ENCODE measurements around the gene CERK.
"Not testable (repeated sequence)": the region's sequence is repeated elsewhere in the genome, so short reads cannot be mapped to it uniquely, and the experiment has no call there.

The CERK gene

DNA sequence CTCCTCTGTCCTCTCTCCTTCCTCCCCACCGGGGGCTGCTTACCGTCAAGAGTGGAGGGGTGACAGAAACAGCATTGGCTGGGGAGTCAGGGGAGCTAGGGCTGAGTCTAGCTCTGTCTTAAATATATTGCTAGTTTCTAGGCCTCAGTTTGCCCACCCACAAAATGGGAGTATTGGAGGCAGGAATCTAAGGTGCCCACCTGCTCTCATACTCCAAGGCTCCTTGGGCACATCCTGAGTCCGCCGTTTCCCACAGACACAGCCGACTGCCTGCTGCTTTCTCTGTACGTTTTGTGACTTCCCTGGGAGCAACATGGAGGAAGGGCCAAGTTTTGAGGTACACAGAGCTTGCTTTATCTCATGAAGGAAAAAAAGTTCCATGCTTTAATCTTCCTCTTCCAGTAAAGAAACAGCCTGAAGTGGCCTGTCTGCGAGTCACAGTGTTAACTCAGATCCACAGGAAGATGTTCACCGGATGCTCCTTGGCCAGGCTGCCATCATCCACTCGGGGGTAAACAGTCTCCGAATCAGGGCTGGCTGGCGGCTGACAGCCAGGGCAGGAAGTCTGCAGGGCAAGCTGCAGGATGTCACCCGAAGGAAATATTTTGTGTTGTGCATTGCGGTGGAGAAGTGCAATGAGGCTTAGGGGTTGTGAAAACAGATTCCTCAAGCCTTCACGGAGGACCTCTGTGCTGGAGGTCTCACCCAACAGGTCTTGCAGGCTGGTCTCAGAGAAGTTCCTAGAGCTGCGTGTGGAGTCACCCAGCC, 11.0 kb upstream of the CERK start:
- DNase-seq, result no peak

DNA sequence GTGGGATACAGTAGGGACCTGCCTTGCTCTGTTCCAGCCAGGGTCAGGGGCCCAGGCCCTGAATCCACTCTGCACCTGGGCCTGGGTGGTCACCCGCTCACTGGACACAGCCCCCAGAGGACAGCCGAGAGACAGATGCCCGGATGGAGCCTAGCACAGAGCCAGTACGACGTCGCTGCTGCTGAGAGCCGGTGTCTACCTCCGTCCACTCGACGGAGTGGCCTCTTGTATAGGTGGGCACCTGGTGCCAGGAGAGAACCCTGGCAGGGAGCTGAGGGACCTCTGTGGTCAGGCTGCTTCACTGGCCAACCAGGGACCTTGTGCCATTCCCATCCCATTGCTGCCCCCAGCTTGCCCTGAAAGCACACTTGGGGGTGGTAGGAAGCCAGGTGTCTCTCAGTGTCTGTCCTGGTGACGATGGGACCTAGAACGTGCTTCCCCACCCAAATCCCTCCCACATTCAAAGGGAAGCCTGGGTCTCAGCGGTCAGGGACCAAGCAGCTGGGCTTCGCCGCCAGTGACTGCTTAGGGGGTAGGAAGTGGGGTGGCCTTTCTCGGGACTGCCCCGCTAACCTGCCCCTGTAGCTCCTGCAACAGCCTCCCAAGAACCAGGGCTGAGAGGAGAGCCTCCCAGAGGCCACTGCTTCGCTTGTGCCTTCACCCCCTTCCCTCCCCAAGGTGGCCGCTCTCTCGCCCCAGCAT, 10.3 kb upstream of the CERK start:
- no peak for DNase-seq

DNA sequence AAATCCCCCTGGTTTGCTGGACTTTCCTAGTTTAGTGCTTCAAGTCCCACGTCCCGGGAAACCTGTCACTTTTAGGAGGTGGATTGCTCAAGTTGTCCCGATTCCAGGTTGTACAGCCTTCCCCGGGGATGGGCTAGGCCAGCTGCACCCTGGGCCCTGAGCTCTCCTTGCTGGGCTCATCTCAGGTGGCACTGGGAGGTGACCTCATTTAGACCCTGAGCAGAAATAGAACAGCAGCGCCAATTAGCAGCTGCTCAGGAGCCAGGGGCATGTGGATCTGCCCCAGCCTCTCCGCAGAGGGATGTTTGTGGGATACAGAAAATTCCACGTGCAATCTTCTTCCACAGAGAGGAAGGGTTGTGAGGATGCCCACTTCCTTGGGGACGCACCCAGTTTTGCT, 9.6 kb upstream of the CERK start:
- no peak for DNase-seq

DNA sequence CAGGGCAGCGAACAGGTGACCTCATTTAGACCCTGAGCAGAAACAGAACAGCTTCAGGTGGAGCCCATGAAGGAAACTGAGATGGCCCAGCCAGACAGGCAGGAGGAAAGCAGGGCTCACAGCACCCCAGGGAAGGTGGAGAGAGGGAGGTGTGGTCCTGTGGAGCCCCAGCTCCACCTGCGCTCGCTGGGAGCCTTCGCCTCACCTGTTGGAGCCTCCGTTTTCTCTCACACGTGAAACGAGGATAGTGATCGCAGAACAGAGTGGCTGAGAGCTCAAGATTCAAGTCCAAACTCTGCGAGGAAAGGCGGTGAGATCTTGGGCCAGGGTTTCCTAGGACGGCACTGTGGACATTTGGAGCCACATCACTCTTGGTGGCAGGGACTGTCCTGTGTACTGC, 8.6 kb upstream of the CERK start:
- no peak for DNase-seq

DNA sequence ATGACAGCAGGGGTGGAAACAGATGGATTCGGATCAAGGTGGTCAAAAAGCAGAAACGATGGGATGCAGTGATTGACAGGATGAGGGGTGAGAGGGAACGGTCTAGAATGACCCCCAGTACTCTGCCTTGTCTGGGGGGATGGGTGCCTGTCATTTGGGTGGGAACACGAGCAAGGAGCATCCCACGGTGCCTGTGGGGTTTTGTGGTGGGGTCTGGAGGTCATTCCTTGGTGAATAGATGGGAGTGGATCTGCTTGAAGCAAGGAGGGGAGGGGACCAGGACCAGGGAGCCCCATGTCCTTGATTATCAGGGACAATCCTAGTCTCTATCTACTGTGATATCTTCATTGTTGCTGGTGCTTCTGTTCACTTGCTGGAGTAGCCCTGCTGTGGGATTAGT, 8.1 kb upstream of the CERK start:
- no peak for DNase-seq

DNA sequence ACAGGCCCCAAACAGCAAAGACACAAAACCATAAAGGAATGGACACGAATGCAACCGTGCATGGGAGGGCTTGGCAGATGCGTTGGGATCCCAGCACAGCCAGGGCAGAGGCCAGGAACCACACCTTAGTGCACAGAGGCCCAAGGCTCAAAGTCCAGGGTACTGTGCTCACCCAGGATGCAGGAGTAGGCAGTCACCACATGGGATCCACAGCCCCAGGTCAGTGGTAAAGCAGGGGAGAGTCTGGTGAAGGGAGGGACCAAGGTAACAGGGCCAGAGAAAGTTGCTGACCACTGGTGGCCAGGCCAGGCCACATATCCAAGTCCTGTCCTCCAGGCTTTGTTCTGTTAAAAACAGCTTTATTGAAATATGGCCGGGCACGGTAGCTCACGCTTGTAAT, 6.5 kb upstream of the CERK start:
- no peak for DNase-seq

DNA sequence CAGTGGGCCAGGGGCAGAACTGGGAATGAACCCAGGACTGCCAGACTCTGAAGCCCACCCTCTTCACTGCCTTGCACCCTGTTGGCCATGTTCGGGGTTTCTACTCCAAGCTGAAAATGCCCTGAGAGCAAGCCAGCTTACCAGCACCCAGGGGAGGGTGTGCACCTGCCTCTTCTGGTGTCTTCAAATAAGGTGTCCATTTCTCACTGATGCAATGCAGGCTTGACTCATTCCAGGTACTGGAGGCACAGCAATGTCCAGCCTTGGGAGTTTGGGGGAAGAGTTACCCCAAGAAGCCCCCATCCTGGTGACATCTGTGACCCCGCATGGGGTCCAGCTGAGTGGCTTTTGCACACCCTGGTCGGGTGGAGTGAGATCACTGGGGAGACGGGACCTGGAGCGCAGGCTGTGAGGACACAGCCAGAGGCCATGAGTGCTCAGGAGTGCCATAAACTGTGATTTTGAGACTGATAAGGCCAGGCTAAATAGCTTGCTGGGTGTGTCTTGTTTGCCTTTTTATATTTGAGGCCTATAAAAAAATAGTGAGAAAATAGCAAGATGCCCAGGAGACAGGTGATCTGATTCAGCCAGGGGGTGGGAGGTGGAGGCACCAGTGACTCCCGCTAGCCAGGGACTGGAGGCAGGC, 4.6 kb upstream of the CERK start:
- DNase-seq, result no peak

DNA sequence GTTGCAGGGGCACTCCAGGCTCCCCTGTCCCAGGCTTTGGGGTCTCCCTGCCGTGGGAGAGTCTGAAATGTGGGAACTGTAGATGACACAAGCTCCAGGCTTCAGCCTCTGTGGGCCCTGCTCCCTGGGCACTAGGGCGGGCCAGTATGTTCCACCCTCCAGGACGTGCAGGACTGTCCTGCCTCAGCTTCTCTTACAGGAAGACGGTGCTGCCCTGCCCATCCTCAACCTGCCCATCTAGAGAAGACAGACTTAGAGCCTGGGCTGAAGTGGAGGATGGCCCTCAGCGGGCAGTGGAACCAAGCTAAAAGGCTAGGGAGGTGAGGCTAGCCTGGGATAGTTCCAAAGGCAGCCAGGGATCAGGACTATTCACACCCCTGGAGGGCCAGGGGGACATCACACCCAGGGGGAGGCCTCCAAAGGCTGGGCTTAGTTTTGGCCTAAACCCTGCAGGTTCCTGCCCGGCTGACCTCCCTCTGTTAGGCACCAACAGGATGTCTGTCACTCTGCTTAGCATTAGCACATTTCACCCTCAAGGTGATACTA, 4.0 kb upstream of the CERK start:
- no peak for DNase-seq

DNA sequence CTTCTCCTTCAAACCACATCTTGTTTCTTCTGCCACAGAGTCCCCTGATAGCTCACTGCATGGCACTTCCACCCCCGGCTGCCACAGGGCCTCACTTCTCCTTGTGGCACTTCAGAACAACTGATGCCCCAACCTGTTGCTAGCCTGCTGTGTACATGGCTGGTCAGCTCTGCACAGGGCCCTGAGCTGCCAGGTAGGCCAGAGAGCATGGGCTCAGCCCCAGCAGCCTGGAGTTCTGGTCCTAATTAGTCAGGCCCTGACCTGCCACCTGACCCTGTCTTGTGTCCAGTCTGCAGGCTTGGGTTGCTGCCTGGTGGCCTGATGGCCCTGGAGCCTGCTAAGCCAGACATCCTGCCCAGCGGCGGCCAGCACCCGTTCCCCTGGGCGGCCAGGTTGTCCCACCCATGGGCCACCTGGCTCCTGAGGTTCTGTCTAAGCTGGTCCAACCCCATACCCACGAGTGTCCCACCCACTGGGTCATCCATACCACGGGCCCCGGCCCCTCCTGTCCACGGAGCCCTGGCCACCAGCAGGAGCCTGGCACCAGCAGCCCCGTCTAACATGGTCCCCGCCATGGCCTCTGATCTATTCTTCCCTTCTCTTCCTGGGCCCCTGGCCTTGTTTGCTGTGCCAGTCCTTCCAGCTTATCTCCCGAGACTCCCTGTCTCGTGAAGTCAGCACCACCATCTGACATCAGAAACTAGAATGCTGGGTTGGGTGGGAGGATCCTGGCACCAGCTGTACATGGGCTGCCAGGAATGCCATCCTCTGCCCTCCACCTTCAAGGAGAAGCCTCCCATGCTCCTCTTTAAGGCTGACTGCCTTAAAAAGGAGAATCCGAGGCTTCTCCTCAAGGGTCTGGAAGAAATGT, 3.1 kb upstream of the CERK start:
- DNase-seq, result no peak

DNA sequence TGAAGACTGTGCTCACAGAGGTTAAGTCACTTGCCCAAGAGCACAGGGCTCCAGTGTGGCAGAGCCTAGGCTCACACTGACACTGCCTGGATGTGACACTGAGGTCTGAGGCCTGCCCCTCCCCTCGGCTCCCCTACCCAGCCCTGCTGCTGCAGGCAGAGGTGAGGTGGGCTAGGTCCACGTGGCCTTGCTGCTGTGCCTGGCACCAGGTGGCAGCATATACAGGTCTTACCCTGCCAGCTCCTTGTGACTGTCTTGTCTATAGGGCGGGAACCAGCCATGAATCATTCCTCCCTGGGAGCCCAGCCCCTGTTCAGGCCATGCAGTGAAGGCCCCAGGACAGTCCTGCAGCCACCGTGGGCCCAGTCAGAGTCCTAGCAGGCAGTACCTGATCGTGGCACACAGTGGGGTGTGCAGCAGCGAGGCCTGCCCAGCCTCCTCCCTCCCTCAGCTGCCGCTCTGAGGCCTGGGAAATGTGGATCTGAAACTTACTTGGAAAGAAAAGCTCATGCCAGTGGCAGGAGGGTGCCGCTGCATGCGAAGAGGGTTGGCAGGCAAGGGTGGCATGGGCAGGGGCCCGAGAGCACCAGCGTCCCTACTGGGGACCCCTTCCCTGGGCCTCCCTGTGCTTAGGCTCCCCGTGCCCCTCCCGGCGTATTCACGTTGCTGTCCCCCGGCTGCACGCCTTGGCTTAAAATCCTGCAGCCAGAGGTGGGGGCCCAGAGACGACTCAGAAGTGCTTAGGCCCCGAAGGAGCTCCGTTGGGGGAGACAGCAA, 1.2 kb upstream of the CERK start:
- peak; percentile 35 to 62 for DNase-seq

DNA sequence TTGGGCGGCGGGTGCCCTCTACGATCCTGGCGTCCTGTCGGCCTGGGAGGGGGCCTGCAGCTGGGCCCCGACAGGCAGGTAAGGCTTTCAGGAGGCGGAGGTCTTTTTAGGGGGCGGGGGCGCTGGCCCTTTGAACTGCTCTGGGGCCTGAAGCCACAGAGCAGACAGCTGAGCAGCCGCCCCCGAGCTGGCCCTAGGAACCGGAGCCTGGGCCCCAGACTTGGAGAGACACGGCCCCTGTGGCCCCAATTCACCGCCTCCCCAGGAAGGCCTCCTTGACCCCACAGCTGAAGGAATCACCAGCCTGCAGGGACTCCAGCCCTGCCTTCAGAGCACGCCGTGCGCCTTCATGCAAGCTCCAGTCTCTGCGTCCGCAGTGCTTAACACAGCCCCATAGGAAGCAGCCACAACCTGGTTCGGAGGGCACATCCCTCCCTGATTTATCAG, 618 bp upstream of the CERK start:
- DNase-seq, result no peak

DNA sequence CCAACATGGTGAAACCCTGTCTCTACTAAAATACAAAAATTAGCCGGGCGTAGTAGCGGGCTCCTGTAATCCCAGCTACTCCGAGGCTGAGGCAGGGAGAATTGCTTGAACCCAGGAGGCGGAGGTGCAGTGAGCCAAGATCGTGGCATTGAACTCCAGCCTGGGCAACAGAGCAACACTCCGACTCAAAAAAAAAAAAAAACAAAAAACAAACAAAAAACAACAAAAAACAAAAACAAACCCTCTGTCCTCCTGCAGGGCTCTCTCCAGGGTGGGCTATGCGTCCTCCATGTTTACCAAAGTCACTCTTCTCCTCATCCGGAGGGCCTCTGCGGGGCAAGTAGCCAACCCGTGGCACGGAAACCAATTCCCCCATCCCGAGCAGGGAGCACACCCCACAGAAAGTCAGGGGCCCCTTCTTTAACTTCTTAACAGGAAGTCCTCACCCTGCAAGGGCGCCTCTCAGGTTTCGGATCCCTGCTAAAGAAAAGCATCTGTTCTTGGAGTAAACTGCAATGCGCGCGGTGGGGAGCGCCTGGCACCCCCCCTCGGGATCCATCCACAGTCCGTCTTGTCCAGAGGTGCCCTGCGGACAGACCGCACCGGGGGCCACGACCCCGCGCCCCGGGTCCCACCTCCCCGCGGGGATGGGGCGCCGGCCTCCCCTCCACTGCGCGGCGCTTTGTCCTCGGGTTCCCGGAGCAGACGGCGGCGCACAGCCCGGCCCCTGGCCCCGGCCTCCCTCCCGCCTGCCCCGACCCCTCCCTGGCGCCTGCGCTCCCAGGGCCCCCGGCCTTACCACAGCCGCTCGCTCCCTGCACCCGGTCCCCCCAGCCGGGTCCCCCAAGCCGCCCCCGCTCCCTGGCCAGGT, 712 bp downstream of the CERK start:
- DNase-seq, result no peak

DNA sequence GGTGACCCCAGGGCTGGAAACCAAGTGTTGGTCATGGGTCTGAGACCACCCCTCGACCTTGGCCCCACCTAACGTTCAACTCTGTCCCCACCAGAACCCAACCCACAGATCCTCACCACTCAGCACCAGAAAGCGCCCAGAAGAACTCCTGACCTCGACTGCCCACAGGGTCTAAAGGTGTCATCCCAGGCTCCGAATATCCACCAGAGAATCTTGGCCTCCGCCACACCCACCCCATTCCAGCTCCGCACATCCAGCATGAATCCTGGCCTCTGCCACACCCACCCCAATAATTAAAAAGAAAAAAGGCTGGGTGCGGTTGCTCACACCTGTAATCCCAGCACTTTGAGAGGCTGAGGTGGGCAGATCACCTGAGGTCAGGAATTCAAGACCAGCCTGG, 1.3 kb downstream of the CERK start:
- no peak for DNase-seq

DNA sequence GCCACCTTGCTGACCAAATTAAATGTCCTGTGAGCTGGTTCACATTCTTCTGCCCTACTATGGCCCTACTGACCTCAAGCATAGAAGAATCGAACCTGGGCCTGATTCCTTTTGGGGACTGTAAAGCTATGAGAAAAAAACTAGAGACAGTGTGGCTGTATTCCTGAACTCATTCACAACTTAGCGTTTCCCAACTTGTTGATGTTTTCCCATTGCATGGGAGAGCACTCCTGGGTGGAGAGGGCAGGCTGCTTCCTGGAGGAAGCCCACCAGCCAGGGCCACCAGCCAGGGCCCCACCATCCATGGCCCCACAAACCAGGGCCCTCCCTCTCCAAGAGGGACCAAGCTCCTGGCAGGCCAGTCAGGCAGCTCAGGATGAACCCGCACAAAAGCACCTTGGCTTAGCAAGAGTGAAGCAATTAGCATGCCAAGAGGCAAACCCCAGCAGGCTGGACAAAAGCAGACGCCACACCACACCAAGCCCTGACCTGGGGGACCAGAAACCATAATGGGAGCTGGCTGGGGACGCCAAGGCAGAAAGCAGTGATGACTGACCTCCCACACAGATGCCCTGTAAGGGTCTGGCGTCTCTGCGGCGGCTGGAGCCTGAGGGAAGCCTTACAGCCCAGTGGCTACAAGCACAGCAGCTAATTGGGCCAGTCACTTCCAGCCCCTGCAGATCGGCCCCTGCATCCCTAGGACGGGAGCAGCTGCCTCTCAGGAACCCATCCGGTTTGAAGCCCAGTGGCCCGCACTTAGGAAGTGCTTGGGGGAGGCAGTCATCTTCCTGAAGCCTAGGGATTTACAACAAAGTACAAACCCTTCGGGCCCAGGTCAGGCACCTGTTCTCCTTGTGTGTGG, 2.1 kb downstream of the CERK start:
- no peak for DNase-seq

DNA sequence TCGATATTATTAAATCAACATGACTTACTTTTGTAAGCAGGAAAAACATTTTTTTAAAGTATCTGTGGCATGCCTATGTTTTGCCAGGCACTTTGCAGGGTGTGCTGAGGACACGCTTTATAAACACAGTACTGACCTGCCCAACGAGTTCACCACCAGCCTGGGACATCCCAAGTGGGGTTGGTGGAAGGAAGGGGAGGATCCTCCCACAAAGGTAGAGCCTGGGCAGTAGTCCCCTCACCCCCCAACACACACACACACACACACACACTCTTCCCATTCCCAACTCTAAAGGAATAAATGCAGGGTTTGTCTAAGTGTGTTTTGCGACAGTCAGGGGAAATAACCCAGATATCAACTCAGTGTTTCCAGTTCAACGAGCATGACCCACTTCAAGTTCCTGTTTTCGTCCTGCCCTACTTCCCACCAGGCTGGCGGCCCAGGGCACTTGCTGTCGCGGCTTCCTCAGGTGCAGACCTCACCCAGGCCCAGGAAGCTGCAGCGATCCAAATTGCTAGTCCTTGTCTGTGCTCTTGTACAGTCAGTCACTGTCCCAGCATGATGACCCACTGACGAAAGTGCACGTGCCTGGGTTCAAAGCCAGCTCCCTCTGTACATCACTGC, 3.1 kb downstream of the CERK start:
- peak; percentile 36 to 39 for DNase-seq

DNA sequence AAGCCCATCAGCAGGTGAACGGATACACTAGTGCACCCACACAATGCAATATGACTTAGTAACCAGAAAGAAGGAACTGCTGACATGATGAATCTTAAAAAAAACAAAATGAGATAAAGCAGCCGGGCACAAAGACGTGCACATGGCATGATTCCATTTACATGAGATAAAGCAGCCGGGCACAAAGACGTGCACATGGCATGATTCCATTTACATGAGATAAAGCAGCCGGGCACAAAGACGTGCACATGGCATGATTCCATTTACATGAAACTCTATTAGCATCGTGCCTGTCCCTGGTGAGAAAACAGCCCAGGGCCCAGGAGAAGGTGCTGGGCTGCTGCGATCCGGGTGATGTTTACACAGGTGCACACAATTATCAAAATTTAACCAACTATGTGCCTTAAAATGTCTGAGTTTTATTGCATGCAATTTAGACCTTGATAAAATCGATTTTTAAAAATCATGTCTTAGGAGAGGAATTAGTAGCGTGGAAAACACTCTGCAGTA, 3.8 kb downstream of the CERK start:
- not testable (repeated sequence) for DNase-seq

DNA sequence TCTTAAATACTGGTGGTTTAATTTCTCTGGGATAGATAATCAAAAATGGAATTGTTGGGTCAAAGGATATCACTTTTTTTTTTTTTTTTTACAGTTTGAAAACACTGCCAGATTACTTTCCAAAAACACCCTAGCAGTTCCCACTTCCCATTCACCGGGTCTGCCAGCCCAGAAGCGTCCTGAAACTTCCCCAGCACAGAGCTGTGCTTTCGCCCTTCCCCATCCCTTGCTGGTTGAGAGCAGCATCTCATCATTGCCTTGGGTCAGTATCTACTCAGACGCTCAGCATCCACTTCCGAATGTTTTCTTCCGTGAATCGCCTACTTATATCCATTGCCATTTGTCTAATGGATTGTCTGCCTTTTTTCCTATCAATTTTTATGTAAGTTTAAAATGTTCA, 5.5 kb downstream of the CERK start:
- DNase-seq, result no peak

DNA sequence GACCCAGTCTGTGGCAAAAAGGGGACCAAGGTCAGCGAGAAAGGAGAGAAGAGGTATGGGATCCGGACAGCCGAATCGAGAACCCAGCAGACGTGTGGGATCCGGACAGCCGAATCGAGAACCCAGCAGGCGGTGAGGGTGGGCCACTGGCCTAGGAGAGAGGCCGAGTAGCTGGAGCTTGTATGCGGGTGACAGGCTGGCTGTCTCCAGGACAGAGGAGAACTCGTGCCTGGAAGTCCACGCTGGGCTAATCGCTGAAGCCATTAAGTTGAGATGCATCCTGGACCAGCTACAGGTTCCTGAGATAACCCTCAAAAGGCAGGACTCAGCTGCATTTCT, 6.0 kb downstream of the CERK start:
- no peak for DNase-seq
